GM11168 (cell line): ENCODE results near the gene ME2.
"Not testable (repeated sequence)": the region's sequence is repeated elsewhere in the genome, so short reads cannot be mapped to it uniquely, and the experiment has no call there.

Experiments used
- in situ Hi-C: fragments of 300-500 bp; cut with MboI; formaldehyde crosslinking; loops from one replicate; pipeline ENCODE4 v1.12.0; 2022; ENCODE audit warnings: low sequenced_read_pairs; ENCODE audit not compliant: unreplicated experiment

The ME2 gene

GRCh38 chr18:50878345-50879301, at the start of gene ME2:
ME2 (plus strand) TSS chr18:50879118; CDS start chr18:50895821, 16,703 bp downstream.
- in situ Hi-C loops = no loop called here

GRCh38 chr18:50829644-50830043, 49.3 kb upstream of the ME2 start:
- in situ Hi-C loops = no loop called here

GRCh38 chr18:50830544-50830943, 48.4 kb upstream of the ME2 start:
- in situ Hi-C loops = no loop called here

DNA sequence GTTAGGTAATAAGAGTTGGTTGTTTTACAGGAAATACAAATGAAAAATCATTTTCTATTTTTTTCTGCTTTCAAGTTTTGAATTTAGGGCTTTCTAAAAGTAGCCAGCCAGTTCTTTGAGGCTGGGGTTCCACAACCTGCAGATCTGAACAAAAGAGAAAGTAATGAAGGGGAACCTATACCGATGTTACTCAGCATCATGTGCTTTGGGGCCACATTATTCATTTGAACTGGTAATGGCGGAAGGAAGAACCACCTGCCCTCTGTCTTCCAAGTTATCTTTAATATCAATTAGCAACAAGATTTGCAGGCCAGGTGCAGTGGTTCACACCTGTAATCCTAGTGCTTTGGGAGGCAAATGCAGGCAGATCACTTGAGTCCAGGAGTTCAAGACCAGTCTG, 46.2 kb upstream of the ME2 start:
- in situ Hi-C loops = no loop called here

- in situ Hi-C loops = not testable (repeated sequence)
Measured at GRCh38 chr18:50833496-50833895, 45.4 kb upstream of the ME2 start.

DNA sequence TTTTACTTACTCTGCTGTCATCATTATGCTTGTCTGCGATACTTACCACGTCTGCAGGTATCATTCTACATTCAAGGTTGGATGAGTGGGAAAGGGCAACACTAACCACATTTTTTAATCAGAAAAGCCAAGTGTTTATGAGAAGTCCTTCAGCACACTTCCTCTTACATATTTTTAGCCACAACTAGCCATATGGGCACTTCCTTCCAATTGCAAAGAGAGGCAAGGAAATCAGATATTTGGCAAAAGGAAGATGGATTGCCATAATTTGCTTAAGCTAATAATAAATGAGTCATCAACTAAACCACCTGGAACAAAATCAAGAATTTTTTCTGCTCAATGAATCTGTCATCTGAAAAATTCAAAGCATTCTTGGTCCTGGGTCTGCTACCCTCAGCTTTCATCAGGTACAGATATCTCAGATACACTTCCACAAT, 42.4 kb upstream of the ME2 start:
- in situ Hi-C loops = no loop called here

DNA sequence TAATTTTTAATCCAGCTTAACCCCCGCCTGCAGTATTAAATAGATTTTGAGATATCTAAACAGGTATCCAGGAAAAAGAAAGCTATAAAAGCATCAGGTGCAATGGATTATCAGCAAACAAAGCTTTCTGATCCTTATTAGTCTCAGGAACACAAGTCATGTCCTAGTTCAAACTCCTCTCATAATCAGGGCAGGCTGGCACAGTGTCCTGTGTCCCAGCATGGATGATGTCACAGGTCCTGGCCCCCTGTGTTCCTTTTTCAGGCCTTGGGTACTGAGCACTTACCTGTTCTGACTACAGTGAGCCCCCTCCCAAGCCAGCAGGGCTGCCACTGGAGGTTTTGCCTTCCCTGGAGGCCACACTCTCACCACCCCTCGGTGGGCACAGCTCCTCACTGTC, 39.6 kb upstream of the ME2 start:
- in situ Hi-C loops = no loop called here

DNA sequence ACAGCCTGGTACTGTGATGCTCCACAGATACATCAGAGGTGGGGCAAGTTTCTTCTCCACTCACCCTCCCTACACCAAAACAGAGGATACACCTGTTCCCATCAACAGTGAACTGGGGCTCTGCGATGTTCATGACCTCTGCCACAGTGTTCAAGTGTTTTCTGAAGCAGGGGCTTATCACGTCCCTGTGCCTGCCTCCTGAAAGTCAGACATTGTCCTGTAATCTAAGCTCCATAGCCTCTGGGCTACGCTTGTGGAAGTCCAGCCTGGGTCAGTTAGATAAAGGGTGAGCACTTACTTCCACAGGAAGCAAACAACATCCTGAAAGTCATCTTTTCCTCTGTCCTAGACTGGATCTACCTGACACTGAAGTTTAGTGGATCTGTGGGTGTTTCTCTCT, 38.9 kb upstream of the ME2 start:
- in situ Hi-C loops = no loop called here

- in situ Hi-C loops = no loop called here
Measured at GRCh38 chr18:50842846-50843245, 36.1 kb upstream of the ME2 start.

DNA sequence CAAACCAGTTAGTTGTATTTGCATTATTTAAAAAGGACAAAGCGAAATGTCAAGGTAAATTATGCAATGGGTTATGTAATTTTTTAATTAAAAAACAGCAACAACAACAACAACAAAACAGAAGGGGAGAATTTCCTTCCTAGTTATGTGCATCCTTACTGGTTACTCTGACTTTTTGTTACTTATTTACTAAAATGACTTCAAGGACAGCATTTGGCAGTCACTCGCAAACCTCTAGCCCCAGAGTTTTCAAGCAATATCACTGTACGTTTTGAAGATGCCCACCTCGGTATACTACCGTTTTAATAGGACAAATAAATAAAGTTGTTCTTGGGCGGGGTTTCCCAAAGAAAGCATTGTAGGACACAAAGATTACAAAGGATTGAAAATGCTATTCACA, 34.4 kb upstream of the ME2 start:
- in situ Hi-C loops = no loop called here

DNA sequence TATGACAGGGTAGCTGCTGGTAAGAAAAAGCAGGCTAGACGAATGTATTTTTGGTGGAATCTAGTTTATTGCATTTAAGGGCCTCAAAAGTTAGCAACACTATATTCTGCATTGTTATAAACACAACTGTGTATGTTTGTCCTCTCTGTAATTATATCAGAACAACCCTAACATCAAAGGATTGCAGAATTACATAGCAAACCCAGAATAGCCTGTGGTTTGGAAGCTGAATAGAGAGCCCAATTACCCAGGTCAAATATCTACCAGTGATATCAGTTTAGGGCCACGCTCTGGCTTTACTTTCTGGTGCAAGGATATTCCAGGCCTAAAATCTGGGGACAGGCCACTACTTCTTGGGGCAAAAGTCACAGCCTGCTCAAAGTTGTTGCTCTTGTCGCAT, 34.0 kb upstream of the ME2 start:
- in situ Hi-C loops = no loop called here

DNA sequence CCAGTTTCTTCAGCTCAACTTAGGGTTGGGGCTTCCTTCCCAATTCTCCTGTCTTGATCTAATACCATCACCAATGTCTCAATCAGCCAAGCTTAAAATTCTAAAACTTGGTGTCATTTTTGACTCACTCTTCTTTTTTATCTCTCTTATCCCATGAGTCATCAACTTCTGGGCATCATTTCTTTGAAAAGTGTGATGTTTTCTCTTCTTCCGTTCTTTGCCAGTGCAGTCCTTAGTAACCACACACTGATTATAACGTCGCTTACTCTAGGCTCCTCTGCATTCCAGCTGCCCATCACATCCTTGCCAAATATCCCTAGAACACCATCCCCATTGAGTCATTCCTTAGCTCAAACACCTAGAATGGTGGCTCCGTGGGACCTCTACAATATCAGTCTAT, 31.7 kb upstream of the ME2 start:
- in situ Hi-C loops = no loop called here

- in situ Hi-C loops = no loop called here
Measured at GRCh38 chr18:50848061-50848551, 30.8 kb upstream of the ME2 start.

DNA sequence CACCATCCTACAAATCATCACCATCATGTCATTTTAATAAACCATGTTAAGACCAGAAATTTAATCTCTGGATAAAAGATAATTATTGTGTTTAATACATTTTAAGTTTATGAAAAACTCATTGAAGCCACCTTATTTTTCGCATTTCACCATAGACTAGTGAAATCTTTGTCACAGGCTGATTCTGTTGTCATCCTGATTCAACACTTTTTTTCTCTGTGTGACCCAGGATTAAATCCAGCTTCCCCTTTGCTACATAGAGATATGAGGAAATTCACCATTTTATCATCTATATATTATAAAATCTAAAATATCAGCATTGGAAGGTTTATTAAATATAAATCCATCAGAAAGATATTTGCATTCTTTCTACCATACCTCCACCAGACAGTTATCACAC, 29.9 kb upstream of the ME2 start:
- in situ Hi-C loops = no loop called here

DNA sequence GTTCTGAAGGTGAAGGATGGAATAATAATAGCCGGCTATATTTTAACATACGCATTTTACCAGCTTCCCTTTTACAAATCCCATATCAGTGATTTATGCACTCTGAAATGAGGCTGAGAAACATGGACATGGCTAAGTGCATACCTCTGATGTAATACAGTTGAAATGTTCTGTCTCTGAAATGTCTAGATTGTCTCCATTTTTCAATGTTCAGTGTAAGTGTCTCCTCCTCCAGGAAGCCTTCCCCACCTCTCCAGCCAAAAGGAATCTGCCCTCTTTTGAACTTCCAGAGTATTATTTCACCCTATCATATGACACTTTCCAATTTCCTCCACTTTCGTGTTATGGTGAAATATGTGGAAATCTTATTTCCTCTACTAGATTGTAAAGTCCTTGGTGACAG, 29.5 kb upstream of the ME2 start:
- in situ Hi-C loops = no loop called here

DNA sequence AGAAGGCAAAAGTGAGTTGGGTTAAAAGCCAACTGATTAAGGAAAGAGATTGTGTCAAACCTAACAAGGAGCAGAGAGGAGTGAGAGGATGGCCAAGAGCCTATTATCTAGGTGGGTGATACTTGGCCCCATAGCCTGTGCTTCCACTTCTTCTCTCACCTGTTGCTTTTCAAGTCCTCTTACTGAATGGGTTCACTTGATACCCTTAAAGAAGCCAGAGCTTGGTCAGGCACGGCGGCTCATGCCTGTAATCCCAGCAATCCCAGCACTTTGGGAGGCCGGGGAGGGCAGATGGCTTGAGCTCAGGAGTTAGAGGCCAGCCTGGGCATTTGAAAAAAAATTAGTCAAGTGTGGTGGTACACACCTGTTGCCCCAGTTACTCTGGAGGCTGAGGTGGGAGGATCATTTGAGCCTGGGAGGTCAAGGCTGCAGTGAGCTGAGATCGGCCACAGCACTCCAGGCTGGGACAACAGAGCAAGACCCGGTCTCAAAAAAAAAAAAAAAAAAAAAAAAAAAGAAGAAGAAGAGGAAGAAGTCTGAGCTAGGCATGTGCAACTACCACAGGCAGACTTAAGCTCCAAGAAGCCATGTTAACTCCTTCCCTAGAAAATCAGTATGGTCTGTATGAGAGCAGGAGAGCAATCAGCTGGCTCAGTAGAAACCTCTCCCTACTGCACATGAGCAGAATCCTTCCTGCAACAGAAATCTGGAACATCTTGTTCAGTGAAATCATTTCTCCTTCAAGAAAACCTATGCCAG, 28.4 kb upstream of the ME2 start:
- in situ Hi-C loops = no loop called here

- in situ Hi-C loops = no loop called here
Measured at GRCh38 chr18:50853863-50854271, 25.1 kb upstream of the ME2 start.

- in situ Hi-C loops = no loop called here
Measured at GRCh38 chr18:50855976-50856757, 22.8 kb upstream of the ME2 start.

DNA sequence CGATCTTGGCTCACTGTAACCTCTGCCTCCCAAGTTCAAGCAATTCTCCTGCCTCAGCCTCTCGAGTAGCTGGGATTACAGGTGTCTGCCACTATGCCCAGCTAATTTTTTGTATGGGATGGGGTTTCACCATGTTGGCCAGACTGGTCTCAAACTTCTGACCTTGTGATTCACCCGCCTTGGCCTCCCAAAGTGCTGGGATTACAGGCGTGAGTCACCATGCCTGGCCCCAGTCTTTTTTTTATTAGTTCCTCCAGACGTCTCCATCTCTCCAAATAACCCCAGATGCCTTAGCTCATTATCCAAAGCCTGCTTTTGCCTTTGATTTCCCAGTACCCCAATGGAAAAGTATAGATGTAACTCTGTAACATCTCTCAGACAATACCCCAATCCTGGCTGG, 21.8 kb upstream of the ME2 start:
- in situ Hi-C loops = not testable (repeated sequence)

GRCh38 chr18:50857694-50858093, 21.2 kb upstream of the ME2 start:
- in situ Hi-C loops = no loop called here
